Epithelial cell of prostate (primary cell): ENCODE results near the gene VAV2.
"Not testable (repeated sequence)": the region's sequence is repeated elsewhere in the genome, so short reads cannot be mapped to it uniquely, and the experiment has no call there.

ENCODE experiments used
- DNase-seq: peaks from one replicate; pipeline ENCODE4 v3.0.0-alpha.2; 2011; ENCODE audit warnings: low read depth, low spot score
- H3K27ac ChIP-seq: fragments of 450-650 bp; 2 replicates; pipeline ENCODE4 v1.5.1; 2017; ENCODE audit warnings: mild to moderate bottlenecking

VAV2 gene

GRCh38 chr9:133896007-133896406 is 96.1 kb downstream of the VAV2 start:
- not testable (repeated sequence) for DNase-seq, H3K27ac ChIP-seq

- H3K27ac ChIP-seq = no peak overlapping the region
Observed at GRCh38 chr9:133895335-133895734, 96.8 kb downstream of the VAV2 start.

GRCh38 chr9:133894377-133895321 is 97.5 kb downstream of the VAV2 start:
- DNase-seq = no peak
- H3K27ac ChIP-seq = no peak overlapping the region

More at GRCh38 chr9:133895335-133895734, 96.8 kb downstream of the VAV2 start:
- no peak for DNase-seq

GRCh38 chr9:133893191-133893994 is 98.7 kb downstream of the VAV2 start:
- no peak overlapping the region for H3K27ac ChIP-seq
- no peak for DNase-seq

GRCh38 chr9:133892193-133892920 is 99.8 kb downstream of the VAV2 start:
- no peak overlapping the region for H3K27ac ChIP-seq
- DNase-seq = no peak

GRCh38 chr9:133891741-133892140 is 100.4 kb downstream of the VAV2 start:
- no peak overlapping the region for H3K27ac ChIP-seq
- no peak for DNase-seq

GRCh38 chr9:133890583-133890982 is 101.5 kb downstream of the VAV2 start:
- no peak for DNase-seq
- H3K27ac ChIP-seq = peak overlapping the region; percentile 62

GRCh38 chr9:133889584-133890301 is 102.4 kb downstream of the VAV2 start:
- no peak for DNase-seq
- H3K27ac ChIP-seq = peak overlapping the region; percentile 62

- H3K27ac ChIP-seq = peak overlapping the region; percentile 62
- DNase-seq = no peak
Observed at GRCh38 chr9:133888809-133889491, 103.2 kb downstream of the VAV2 start.

- DNase-seq = no peak
Observed at GRCh38 chr9:133888048-133888808, 103.9 kb downstream of the VAV2 start.

GRCh38 chr9:133887540-133888047 is 104.5 kb downstream of the VAV2 start:
- no peak for DNase-seq
- peak overlapping the region; percentile 62 for H3K27ac ChIP-seq

More at GRCh38 chr9:133888048-133888808, 103.9 kb downstream of the VAV2 start:
- peak overlapping the region; percentile 62 for H3K27ac ChIP-seq

- DNase-seq = no peak
- H3K27ac ChIP-seq = no peak overlapping the region
Observed at GRCh38 chr9:133886563-133887501, 105.3 kb downstream of the VAV2 start.

GRCh38 chr9:133884907-133885744 is 107.0 kb downstream of the VAV2 start:
- no peak for DNase-seq
- H3K27ac ChIP-seq = no peak overlapping the region

- peak; percentile 68 for DNase-seq
- H3K27ac ChIP-seq = peak overlapping the region; percentile 96
Observed at GRCh38 chr9:133882849-133883755, 109.0 kb downstream of the VAV2 start.

GRCh38 chr9:133881671-133882381 is 110.3 kb downstream of the VAV2 start:
- DNase-seq = peak; percentile 39
- peak overlapping the region; percentile 96 for H3K27ac ChIP-seq
